ENCODE data around the gene SAMD4A. TPM values are rescaled to one million over a fixed set of nuclear protein-coding genes. Genes with fewer than 3 reads are reported as not detected.

The SAMD4A gene
- polyA plus RNA-seq, 3 donors = 3.2 to 8.6 (median 4.2) TPM

GRCh38 chr14:54776361-54777001 lies 209.6 kb downstream of the SAMD4A start:
- Histone ChIP-seq H3K9me3 (replicated peaks in 1 of 2; ENCODE audit: control insufficient read depth in 1 of 2, insufficient read depth in 1 of 2, low read length in 2 of 2) (no peaks in the 10 kb centered on the region), H4K20me1 (ENCODE audit: insufficient read depth, low read length) (no peaks in the 10 kb centered on the region), H3K4me1 (ENCODE audit: control insufficient read depth in 1 of 2, insufficient read depth in 2 of 2, low read length in 2 of 2) (peaks cover 76 to 86% of the 10 kb centered on the region in 2 donors), H3K4me2 (replicated peaks; ENCODE audit: extremely low read depth, low read length, poor library complexity, severe bottlenecking) (peak overlapping the region; percentile 79), H3K79me2 (ENCODE audit: insufficient read depth, low read length) (no peaks in the 10 kb centered on the region), H3K27ac (ENCODE audit: low read depth in 1 of 2, low read length in 2 of 2) (peak overlapping the region; percentile 51 to 65), H3K36me3 (replicated peaks in 1 of 2; ENCODE audit: control insufficient read depth in 1 of 2, insufficient read depth in 2 of 2, low read length in 2 of 2) (no peaks in the 10 kb centered on the region), H3K27me3 (ENCODE audit: control insufficient read depth in 2 of 2, insufficient read depth in 2 of 2, low read length in 2 of 2) (peaks cover 0 to 8% of the 10 kb centered on the region in 2 donors), H3K9ac (ENCODE audit: insufficient read depth, low read length, poor library complexity, severe bottlenecking) (no peak overlapping the region), H2AFZ (ENCODE audit: insufficient read depth, low read depth, low read length, poor library complexity, severe bottlenecking) (peak overlapping the region; percentile 30), H3K4me3 (replicated peaks in 1 of 3; ENCODE audit: low read depth in 2 of 3, low read length in 3 of 3) (peak overlapping the region; percentile 24 to 74 (median 27))
- intact Hi-C loops (cut with micrococcal nuclease) = loop anchor here in 1 of 2 donors (2.0 kb wide), 1 partner anchor 212 kb away; no protein-coding TSS in a partner anchor
- Mint-ChIP-seq H3K27me3 (ENCODE audit: low read depth in 3 of 3) (peaks cover 23 to 31% (median 25%) of the 10 kb centered on the region in 3 donors), H3K4me3 (peak overlapping the region; percentile 81 to 92), H3K36me3 (peaks cover 19 to 31% of the 10 kb centered on the region in 2 donors), H3K9me3 (no peaks in the 10 kb centered on the region), H3K4me1 (peaks cover 73% of the 10 kb centered on the region), H3K27ac (peak overlapping the region; percentile 78 to 91 (median 87))
- peak; percentile 69 to 81 (median 77) for DNase-seq
- no peak for TF ChIP-seq CTCF (IDR thresholded peaks at IDR 0.05)
- 0% methylated on average over 10 of the region's 12 CpGs for WGBS (ENCODE audit: insufficient coverage)

- Histone ChIP-seq H3K4me1 (ENCODE audit: control insufficient read depth in 1 of 2, insufficient read depth in 2 of 2, low read length in 2 of 2) (peaks cover 85 to 95% of the 10 kb centered on the region in 2 donors), H3K9ac (ENCODE audit: insufficient read depth, low read length, poor library complexity, severe bottlenecking) (no peak overlapping the region), H2AFZ (ENCODE audit: insufficient read depth, low read depth, low read length, poor library complexity, severe bottlenecking) (no peak overlapping the region), H3K4me2 (replicated peaks; ENCODE audit: extremely low read depth, low read length, poor library complexity, severe bottlenecking) (peak overlapping the region; percentile 79), H3K27ac (ENCODE audit: low read depth in 1 of 2, low read length in 2 of 2) (no peak overlapping the region), H3K36me3 (replicated peaks in 1 of 2; ENCODE audit: control insufficient read depth in 1 of 2, insufficient read depth in 2 of 2, low read length in 2 of 2) (no peaks in the 10 kb centered on the region), H3K27me3 (ENCODE audit: control insufficient read depth in 2 of 2, insufficient read depth in 2 of 2, low read length in 2 of 2) (peaks cover 0 to 6% of the 10 kb centered on the region in 2 donors), H3K4me3 (replicated peaks in 1 of 3; ENCODE audit: low read depth in 2 of 3, low read length in 3 of 3) (peak overlapping the region in 1 of 3 experiments; percentile 74), H3K79me2 (ENCODE audit: insufficient read depth, low read length) (no peaks in the 10 kb centered on the region), H3K9me3 (replicated peaks in 1 of 2; ENCODE audit: control insufficient read depth in 1 of 2, insufficient read depth in 1 of 2, low read length in 2 of 2) (no peaks in the 10 kb centered on the region), H4K20me1 (ENCODE audit: insufficient read depth, low read length) (no peaks in the 10 kb centered on the region)
- no peaks in the 10 kb centered on the region for H3K9me3 Mint-ChIP-seq
- no peak for TF ChIP-seq CTCF (IDR thresholded peaks at IDR 0.05)
- DNase-seq = no peak
- peak overlapping the region; percentile 13 to 92 for H3K4me3 Mint-ChIP-seq
- peaks cover 82% of the 10 kb centered on the region for H3K4me1 Mint-ChIP-seq
- peaks cover 22 to 29% (median 23%) of the 10 kb centered on the region in 3 donors for H3K27me3 Mint-ChIP-seq (ENCODE audit: low read depth in 3 of 3)
- WGBS (ENCODE audit: insufficient coverage) = 76% methylated on average over 5 of the region's 8 CpGs
- intact Hi-C loops (cut with micrococcal nuclease) = loop anchor here in 1 of 2 donors (2.0 kb wide), 1 partner anchor 213 kb away; no protein-coding TSS in a partner anchor
- H3K27ac Mint-ChIP-seq = peak overlapping the region in 4 of 7 donors; percentile 46 to 91 (median 88)
- H3K36me3 Mint-ChIP-seq = peaks cover 19 to 31% of the 10 kb centered on the region in 2 donors
Measured at GRCh38 chr14:54777395-54777794, 210.5 kb downstream of the SAMD4A start.
